NOMO-1 treated with dmso at 0.1 percent for 144 hours (cell line): ENCODE data around the gene ERI3.
"Not testable (repeated sequence)": the region's sequence is repeated elsewhere in the genome, so short reads cannot be mapped to it uniquely, and the experiment has no call there.

ENCODE experiments used
- DNase-seq: peaks from one replicate; lab custom pipeline; 2025; ENCODE audit not compliant: unreplicated experiment; lab: John Stamatoyannopoulos, UW

The ERI3 gene

GRCh38 chr1:44217809-44218410 is 137.1 kb downstream of the ERI3 start:
- DNase-seq = peak; percentile 37

DNA sequence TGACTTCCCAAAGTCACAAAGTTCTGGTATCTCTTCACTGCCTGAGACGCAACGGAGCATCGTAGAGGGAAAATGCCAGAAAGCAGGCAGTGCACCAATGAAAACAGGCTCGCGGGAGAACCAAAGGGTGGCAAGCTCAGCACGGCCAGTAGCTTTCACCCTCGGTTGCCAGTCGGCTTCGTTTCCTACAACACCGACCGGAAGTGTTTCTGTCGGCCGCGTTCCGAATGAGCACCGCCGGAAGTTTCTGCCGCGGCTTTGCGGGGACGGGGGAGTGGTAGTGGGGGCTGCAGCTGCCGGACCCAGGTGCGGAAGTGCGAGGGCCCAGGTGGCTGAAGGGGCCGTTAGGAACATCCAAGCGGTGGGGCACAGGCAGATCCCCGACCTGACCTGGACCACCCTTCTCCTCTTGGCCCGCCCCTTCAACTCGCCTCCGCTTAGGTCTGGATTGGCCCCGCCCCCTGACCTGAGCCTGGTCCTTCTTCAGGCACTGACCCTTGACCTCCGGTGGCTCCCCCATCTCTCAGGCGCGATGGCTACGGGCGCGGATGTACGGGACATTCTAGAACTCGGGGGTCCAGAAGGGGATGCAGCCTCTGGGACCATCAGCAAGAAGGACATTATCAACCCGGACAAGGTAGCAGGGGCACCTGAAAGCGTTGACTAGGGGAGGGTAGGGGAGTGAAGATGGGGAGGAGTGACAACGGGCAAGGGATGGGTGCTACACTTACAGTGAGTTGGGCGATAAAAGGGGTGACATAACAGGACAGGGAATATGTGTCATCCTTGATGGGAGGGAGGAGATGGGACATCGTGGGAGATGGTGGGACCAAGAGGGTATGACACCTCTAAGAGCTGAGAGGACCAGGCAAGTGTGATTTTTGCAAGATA is 141.6 kb downstream of the ERI3 start, which contains the start of gene DMAP1:
Gene DMAP1 (plus strand): TSS at position 250 of the 891 bp plus-strand sequence. CDS start 283 bp downstream, at position 533.
- DNase-seq = peak; percentile 78

DNA sequence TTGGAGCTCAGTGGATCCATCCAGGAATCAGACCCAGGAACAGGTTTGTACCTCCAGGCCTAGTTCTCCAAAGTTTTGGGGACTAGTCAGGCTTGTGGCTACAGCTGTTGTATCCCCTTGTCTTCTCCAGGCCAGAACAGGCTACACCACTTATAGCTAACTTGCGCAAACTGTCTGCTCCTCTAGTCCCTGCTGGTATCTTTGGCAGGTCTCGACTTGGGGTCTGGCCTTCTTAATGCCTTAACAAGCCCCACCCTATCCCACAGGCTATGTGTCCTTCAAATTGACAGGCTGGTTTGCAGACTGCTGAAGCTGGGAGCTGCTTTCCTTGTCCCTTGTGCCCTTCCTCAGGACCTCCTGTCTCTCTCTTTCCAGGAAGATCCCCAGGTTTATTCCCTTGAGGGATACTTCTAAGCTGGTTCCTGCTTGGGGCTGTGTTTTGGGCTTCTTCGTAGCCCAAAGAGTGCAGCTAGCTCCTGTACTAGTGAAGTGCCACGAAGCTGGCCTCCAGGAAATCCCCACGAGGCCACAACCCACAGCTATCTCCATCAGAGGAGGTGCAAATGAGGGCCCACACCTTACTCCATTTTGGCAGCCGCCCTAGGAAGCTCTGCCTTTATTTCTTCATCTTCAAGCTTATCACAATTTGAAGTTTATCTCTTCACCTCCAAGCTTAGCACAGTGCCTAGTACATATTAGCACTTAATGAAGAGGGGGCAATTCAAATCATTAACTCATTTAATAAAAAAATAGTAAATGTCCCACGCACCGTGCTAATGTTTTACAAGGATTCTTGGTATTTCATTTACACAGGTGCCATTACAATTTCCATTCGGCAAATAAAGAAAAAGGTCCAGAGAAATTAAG is 142.5 kb downstream of the ERI3 start:
- no peak for DNase-seq

- DNase-seq = no peak
Measured at GRCh38 chr1:44210595-44210994, 144.5 kb downstream of the ERI3 start.

- DNase-seq = no peak
Measured at GRCh38 chr1:44208226-44208625, 146.8 kb downstream of the ERI3 start.

DNA sequence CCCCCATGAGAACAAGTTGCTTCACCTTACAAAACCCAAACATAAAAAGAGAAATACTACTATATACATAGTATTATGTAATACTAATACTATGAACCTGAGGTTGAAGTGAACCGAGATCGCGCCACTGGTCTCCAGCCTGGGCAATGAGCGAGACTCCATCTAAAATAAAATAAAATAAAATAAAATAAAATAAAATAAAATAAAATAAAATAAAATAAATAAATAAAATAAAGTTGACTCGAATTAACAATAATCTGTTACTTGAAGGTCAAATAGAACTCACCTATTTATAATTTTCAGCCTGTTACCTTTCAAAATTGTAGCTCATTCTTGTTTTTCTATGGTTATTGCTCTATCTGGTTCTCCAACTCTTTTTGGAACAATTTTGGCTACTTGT is 148.5 kb downstream of the ERI3 start:
- not testable (repeated sequence) for DNase-seq

DNA sequence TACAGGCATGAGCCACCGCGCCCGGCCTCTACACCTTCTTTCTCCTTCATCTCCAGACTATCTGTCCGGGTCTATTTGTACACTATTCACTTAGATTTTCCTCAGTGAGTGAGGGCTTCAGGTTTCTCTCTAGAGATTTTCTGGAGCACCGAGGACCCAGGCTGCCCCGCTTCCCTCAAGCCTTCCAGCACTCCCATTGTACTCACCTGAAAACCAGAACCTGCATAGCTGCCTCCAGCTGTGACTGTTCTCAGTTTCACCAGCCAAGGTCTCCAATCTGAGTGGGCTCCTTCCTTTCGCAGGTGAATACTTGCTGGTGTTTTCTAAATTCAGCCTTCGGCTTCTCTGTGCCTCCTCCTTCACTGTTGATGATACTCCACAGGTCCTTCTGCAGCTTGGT is 154.7 kb downstream of the ERI3 start:
- DNase-seq = no peak

GRCh38 chr1:44174630-44175029 is 180.4 kb downstream of the ERI3 start:
- DNase-seq = no peak
